ENCODE data around the gene E4F1. TPM values are rescaled to one million over a fixed set of nuclear protein-coding genes. Genes with fewer than 3 reads are reported as not detected.

The E4F1 gene
- total and polyA plus RNA-seq, 9 of the 15 experiments (the other 6 are each of a cell fraction or from before 2014, with no cell fraction given) = 0.48 to 94.9 (median 20.4) TPM

DNA sequence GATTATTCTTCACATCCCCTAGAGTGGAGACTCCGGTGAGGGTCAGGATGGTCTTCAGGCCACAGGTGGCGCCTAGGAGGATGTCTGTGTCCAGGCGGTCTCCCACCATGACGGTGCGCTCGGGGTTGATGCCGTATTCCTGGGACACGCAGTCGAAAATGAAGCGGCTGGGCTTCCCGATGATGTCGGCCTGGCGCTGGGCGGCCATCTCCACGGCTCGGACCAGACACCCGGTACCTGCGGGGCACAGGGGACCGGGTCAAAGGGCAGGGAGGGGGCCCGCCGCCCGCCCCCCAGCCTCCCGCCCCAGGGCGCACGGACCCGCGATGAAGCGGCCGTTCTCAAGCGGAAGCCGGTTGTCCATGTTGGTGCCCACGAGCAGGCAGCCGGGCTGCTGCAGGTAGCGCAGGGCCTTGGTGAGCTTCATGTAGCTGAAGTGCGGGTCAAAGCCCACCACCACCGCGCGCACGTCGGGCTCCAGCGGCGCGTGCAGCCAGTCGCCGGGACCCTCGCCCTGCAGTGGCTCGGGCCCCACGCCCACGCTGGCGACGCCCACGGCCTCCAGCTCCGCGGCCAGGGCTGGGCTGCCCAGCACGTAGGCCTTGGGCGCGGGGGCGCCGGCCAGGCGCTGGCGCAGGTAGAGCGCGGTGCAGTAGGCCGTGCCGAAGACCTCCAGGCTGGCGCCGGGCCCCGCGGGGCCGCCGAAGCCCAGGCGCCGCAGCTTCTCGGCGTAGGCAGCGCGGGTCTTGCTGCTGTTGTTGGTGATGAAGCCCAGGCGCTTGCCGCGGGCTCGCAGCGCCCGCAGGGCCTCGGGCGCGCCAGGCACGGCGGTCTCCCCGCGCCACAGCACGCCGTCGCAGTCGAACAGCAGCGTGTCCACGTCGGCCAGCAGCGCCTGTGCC, 9.3 kb upstream of the E4F1 start (continued):
- TF ChIP-seq, protein P1, sequence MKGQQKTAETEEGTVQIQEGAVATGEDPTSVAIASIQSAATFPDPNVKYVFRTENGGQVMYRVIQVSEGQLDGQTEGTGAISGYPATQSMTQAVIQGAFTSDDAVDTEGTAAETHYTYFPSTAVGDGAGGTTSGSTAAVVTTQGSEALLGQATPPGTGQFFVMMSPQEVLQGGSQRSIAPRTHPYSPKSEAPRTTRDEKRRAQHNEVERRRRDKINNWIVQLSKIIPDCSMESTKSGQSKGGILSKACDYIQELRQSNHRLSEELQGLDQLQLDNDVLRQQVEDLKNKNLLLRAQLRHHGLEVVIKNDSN (CRISPR knock-in tag; IDR thresholded peaks at IDR 0.05) = no peak
- no peak for TF ChIP-seq HLTF (IDR thresholded peaks at IDR 0.05)
- TF ChIP-seq BRF1 (IDR thresholded peaks at IDR 0.05; ENCODE audit: borderline replicate concordance, extremely low read depth, insufficient read length) = no peak
- TF ChIP-seq, protein P2, sequence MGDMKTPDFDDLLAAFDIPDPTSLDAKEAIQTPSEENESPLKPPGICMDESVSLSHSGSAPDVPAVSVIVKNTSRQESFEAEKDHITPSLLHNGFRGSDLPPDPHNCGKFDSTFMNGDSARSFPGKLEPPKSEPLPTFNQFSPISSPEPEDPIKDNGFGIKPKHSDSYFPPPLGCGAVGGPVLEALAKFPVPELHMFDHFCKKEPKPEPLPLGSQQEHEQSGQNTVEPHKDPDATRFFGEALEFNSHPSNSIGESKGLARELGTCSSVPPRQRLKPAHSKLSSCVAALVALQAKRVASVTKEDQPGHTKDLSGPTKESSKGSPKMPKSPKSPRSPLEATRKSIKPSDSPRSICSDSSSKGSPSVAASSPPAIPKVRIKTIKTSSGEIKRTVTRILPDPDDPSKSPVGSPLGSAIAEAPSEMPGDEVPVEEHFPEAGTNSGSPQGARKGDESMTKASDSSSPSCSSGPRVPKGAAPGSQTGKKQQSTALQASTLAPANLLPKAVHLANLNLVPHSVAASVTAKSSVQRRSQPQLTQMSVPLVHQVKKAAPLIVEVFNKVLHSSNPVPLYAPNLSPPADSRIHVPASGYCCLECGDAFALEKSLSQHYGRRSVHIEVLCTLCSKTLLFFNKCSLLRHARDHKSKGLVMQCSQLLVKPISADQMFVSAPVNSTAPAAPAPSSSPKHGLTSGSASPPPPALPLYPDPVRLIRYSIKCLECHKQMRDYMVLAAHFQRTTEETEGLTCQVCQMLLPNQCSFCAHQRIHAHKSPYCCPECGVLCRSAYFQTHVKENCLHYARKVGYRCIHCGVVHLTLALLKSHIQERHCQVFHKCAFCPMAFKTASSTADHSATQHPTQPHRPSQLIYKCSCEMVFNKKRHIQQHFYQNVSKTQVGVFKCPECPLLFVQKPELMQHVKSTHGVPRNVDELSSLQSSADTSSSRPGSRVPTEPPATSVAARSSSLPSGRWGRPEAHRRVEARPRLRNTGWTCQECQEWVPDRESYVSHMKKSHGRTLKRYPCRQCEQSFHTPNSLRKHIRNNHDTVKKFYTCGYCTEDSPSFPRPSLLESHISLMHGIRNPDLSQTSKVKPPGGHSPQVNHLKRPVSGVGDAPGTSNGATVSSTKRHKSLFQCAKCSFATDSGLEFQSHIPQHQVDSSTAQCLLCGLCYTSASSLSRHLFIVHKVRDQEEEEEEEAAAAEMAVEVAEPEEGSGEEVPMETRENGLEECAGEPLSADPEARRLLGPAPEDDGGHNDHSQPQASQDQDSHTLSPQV (IDR thresholded peaks at IDR 0.05) = peak; percentile 43; the same call in 1 of the 2 replicates
- TF ChIP-seq, protein P3, sequence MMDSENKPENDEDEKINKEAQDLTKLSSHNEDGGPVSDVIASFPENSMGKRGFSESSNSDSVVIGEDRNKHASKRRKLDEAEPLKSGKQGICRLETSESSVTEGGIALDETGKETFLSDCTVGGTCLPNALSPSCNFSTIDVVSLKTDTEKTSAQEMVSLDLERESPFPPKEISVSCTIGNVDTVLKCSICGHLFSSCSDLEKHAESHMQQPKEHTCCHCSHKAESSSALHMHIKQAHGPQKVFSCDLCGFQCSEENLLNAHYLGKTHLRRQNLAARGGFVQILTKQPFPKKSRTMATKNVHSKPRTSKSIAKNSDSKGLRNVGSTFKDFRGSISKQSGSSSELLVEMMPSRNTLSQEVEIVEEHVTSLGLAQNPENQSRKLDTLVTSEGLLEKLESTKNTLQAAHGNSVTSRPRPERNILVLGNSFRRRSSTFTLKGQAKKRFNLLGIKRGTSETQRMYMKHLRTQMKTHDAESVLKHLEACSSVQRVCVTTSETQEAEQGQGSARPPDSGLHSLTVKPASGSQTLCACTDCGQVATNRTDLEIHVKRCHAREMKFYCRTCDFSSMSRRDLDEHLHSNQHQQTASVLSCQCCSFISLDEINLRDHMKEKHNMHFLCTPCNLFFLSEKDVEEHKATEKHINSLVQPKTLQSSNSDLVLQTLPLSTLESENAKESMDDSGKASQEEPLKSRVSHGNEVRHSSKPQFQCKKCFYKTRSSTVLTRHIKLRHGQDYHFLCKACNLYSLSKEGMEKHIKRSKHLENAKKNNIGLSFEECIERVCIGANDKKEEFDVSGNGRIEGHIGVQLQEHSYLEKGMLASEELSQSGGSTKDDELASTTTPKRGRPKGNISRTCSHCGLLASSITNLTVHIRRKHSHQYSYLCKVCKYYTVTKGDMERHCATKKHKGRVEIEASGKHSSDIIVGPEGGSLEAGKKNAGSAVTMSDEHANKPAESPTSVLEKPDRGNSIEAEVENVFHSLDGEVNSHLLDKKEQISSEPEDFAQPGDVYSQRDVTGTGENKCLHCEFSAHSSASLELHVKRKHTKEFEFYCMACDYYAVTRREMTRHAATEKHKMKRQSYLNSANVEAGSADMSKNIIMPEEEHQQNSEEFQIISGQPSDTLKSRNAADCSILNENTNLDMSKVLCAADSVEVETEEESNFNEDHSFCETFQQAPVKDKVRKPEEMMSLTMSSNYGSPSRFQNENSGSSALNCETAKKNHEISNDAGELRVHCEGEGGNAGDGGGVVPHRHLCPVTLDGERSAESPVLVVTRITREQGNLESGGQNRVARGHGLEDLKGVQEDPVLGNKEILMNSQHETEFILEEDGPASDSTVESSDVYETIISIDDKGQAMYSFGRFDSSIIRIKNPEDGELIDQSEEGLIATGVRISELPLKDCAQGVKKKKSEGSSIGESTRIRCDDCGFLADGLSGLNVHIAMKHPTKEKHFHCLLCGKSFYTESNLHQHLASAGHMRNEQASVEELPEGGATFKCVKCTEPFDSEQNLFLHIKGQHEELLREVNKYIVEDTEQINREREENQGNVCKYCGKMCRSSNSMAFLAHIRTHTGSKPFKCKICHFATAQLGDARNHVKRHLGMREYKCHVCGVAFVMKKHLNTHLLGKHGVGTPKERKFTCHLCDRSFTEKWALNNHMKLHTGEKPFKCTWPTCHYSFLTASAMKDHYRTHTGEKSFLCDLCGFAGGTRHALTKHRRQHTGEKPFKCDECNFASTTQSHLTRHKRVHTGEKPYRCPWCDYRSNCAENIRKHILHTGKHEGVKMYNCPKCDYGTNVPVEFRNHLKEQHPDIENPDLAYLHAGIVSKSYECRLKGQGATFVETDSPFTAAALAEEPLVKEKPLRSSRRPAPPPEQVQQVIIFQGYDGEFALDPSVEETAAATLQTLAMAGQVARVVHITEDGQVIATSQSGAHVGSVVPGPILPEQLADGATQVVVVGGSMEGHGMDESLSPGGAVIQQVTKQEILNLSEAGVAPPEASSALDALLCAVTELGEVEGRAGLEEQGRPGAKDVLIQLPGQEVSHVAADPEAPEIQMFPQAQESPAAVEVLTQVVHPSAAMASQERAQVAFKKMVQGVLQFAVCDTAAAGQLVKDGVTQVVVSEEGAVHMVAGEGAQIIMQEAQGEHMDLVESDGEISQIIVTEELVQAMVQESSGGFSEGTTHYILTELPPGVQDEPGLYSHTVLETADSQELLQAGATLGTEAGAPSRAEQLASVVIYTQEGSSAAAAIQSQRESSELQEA (IDR thresholded peaks at IDR 0.05; ENCODE audit: low read depth) = no peak
- TF ChIP-seq EGR1 (conservative IDR thresholded peaks at IDR 0.05) = peak; percentile 63
- no peak for TF ChIP-seq NFIX (CRISPR knock-in tag; IDR thresholded peaks at IDR 0.05; ENCODE audit: low read depth)
- 0 out of 4 replicates have a peak, but pooled peaks of 1 of the 2 experiments have one; percentile 12 for TF ChIP-seq SIN3A (IDR thresholded peaks at IDR 0.05; ENCODE audit: borderline replicate concordance in 2 of 2, control insufficient read depth in 1 of 2, low read depth in 2 of 2, low read length in 2 of 2)
- no peak for TF ChIP-seq FOXK1 (CRISPR knock-in tag; IDR thresholded peaks at IDR 0.05; ENCODE audit: borderline replicate concordance)
- peak; percentile 28; the same call in 1 of the 2 replicates for TF ChIP-seq RBFOX2 (IDR thresholded peaks at IDR 0.05; ENCODE audit: low read depth, low read length)
- no peak for TF ChIP-seq EWSR1 (IDR thresholded peaks at IDR 0.05; ENCODE audit: borderline replicate concordance, low read depth, partially characterized antibody)
- no peak for TF ChIP-seq RUNX1 (IDR thresholded peaks at IDR 0.05; ENCODE audit: low read depth)

Measured in K562 (cell line).